H1 (cell line): ENCODE measurements around the gene MAPK1. TPM values are rescaled to one million over a fixed set of nuclear protein-coding genes. Genes with fewer than 3 reads are reported as not detected.

Experiments used
- EZH2 ChIP-seq: fragments of 200-600 bp; sonication (generic); IDR thresholded peaks from 2 replicates; pipeline ENCODE4 v1.7.1; 2012; ENCODE audit warnings: low read depth, mild to moderate bottlenecking, moderate library complexity, low read length, inconsistent platforms; ENCODE audit not compliant: severe bottlenecking
- MAX ChIP-seq: IDR thresholded peaks from 2 replicates; pipeline ENCODE4 v1.6.1; 2012; ENCODE audit warnings: inconsistent platforms
- polyA plus RNA-seq, 7 experiments: library from polyadenylated mRNA; depleted of rRNA in 3 of 7; stranded (reverse) in 5 of 7; unstranded in 2 of 7; fragments of >200 nt in 5 of 7; fragments of 200-250 nt in 2 of 7; gene quantifications; 1 replicate in 5 of 7; 2 replicates in 1 of 7; 4 replicates in 1 of 7; pipeline versions ENCODE4 v1.2.1 to v1.2.3, GENCODE V29; 2011 to 2013; ENCODE audit warnings: missing spikeins in 2 of 7, mixed read lengths in 2 of 7
- total RNA-seq: library from RNA; stranded (reverse); fragmentation: NEBNext Ultra II Directional; extraction: Animal tissue kit (Norgen Biotek cat#: 25700); gene quantifications from 2 replicates; pipeline ENCODE4 v1.2.1, GENCODE V29; 2021

MAPK1 gene
- total and polyA plus RNA-seq, 2 of the 8 experiments (the other 6 are each of a cell fraction or from before 2014, with no cell fraction given): 28.1 to 101 TPM

GRCh38 chr22:21780259-21780658 is 87.2 kb downstream of the MAPK1 start (continued):
- TF ChIP-seq MAX (no peak), EZH2 (no peak)
